Dermis lymphatic vessel endothelial cell (primary cell): ENCODE measurements around the gene ANAPC7. TPM values are rescaled to one million over a fixed set of nuclear protein-coding genes. Genes with fewer than 3 reads are reported as not detected.

Experiments
- total RNA-seq: library from RNA; depleted of rRNA; stranded (reverse); fragments of >200 nt; gene quantifications from 2 replicates; pipeline ENCODE4 v1.2.1, GENCODE V29; 2014

The ANAPC7 gene
- 27.5 and 38.0 TPM in 2 replicates for total RNA-seq

DNA sequence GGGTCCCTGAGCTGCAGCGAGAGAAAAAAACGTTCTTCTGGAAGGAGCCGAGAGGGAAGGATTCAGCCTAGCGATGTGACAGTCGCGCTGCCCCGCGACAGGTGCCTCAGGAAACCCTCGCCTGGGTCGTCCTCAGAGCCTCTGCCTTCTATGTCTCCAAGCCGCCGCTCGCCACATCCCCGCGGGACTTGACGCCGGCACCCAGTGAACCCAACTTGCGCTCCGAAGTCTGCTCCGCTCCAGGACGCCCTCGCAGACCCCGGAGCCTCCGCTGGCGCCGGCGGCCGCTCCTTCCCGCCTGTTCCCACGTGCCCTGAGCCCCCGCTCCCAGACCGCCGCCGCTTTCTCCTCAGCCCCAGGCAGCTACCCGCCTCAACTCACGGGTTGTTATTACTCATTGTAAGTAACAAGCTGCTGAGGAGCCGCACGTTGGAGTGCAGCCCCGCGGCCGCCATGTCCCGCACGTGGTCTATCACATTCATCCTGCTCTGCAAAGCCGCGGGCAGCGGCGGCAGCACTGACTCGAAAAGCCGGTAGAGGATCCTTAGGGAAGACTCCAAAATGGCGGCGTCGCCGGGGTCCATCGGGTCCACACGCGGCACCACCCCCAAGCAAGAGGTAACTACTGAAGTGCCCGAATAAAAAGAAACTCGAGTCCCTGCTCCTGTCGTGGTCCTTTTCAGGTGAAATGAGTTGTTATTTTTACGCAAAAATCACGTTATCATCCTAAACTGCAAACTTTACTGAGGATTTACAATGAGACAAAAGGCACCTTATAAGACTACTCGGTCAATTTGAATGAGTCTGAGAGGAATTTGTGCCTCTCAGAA lies at the start of gene ANAPC7:
Gene ANAPC7 (minus strand): TSS at position 563 of the 830 bp plus-strand sequence. CDS start 81 bp downstream, at position 482.

GRCh38 chr12:110449799-110450497 lies 46.4 kb upstream of the ANAPC7 start, which contains the start of gene ARPC3:
TSS of gene ARPC3 (minus strand) at chr12:110450337. CDS start at chr12:110450260, 77 bp downstream.

Other genes starting within 250 kb of the ANAPC7 start
- 102 and 105 TPM in 2 replicates for gene ATP2A2, start 122.5 kb downstream of the ANAPC7 start, total RNA-seq
- gene ARPC3, start 46.6 kb upstream of the ANAPC7 start, total RNA-seq = 215 and 240 TPM in 2 replicates
- 13.8 and 14.0 TPM in 2 replicates for gene GPN3, start 64.5 kb upstream of the ANAPC7 start, total RNA-seq
- 5.6 and 9.3 TPM in 2 replicates for gene FAM216A, start 65.1 kb upstream of the ANAPC7 start, total RNA-seq
- 66.3 and 71.3 TPM in 2 replicates for gene VPS29, start 98.4 kb upstream of the ANAPC7 start, total RNA-seq
- gene RAD9B, start 98.6 kb upstream of the ANAPC7 start, total RNA-seq = 0.11 and 0.43 TPM in 2 replicates
- 7.7 and 8.6 TPM in 2 replicates for gene PPTC7, start 179.6 kb upstream of the ANAPC7 start, total RNA-seq
- 7.6 and 13.3 TPM in 2 replicates for gene TCTN1, start 210.4 kb upstream of the ANAPC7 start, total RNA-seq